Activated CD4-positive, CD25-positive, alpha-beta regulatory T cell (primary cell): ENCODE data around the gene HOXA9.

Source experiments
- DNase-seq, 4 experiments: peaks; one replicate each; lab custom pipeline; 2025; lab: John Stamatoyannopoulos, UW

Gene HOXA9

DNA sequence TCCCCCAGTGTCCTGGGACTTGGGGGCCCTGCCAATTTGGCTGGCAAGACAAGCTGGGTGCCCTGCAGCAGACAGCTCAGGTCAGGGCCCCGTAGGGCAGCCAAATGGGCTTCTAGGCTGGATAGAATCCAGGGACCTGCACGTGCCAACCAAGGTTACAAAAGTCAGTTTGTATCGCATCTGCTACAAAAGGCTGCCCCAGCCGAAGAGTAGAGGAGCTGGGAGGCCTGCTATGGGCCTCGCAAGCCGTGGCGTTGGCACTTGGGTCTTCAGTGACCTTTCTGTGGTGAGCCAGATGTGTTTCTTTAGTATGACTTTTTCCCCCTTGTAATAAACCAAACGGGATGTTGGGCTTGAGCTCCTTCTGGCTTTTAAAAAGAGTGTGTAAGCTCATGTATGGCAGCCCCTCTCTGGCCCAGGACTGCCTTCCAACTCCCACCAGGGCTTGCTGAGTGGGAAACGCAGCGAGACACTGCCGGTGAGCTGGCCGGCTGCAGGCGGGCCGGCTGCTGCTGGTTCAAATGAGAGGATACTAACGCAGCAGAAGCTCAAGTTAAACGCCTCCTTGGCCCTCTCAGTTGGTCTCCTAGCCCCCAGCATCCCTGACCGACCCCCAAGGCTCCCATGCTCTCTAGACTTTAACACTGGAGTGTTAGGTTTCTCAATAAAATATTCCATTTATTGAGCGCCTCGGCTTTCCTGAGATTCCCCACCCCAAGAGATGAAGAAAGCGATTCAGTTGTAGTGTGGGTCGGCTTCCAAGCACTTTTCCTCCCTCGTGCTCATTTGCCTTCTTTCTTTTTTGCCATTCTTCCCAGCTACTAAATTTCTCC is 11.8 kb upstream of the HOXA9 start:
- DNase-seq, result no peak

DNA sequence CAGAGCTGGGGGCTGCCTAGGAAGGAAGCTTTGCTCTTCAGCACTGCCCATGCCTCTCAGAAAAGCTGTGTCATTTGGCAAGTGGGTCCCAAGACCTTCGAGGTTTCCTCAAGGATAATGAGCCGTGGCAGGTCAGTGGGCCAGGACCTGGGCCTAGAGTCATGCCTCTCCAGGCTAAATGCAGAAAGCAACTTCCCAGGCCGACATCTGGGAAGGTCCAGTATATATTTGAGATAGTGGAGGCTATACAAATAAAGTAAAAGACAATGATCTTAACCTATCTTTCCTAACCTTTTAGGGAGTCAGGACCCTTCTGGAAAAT is 11.1 kb upstream of the HOXA9 start:
- no peak for DNase-seq

GRCh38 chr7:27175626-27176523 is 10.5 kb upstream of the HOXA9 start:
- no peak for DNase-seq

DNA sequence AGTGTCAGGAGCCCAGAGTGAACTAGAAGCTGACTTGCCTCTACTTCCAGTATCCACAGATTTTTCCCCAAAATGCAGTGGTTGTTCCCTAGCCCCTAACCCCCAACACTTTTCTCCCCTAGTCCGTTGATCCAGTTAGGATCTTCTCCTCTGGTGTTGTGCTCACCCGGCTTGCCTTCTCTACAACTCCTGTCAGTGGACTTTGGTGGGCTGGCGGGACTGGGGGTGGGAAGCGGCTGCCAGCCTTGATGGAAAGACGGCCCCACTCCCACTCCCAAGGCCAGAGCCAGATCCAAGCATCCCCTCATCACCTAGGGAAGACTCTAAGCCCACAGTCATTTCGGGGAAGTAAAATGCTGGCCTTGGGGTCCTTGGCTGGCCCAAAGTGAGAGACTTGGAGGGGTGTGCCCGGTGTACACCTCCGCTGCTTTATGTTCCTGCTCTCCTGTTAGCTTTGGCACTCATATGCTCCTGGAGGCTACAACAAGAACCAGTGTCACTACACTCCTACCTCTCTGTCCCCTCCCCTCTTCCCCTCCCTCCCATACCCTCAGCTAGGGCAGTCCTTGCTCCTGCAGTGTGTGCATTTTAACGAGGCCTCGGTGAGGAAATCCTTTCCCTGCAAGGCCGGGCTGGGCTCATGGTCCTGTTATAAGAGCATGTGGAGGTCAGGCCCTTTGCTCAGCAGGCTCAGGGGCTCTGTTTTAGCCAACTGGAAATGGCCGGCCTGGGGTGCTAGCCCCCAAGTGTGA is 9.7 kb upstream of the HOXA9 start:
- DNase-seq, result no peak

DNA sequence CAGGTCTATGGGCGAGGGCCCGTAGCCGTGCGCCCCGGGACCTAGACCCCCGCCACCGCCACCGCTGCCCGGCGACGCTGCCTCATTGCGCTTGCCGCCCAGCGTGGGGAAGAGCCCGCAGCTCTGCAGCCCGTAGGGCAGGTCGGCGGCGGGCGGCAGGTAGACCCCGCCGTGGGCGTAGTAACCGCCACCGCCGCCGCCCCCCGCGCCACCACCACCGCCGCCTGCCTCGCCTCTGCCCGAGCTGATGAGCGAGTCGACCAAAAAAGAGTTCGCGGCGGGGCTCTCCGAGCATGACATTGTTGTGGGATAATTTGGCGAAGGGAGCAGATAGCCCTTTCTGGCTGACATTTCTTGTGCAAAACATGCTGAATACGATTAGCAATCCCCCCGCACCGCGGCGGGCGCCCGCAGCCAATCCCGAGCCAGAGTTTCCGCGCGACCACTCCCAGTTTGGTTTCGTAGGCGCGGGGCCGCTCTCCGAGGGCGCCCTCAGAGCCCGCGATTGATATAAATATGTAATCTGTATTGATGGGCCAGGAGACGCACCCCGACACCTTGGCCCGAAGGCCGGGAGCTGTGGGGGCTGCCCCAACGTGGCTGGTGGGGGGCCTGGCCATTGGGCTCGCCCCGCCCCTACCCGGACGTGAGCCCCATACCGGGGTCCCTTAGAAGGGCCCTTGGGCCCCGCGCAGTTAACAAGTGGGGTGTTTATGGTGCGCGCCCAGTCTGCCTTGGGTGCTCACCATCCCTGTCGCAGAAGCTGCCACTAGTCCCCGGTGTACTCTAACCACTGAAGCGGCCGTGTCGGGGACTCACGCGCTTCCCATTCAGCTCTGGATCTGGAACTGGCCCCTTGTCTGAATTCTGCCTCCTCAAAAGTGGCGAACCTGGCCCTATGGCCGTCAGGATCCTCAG is 8.9 kb upstream of the HOXA9 start, which contains the start of gene HOXA10:
Gene HOXA10, minus strand, starts transcription at position 365 of the 918 bp plus-strand sequence. Its CDS starts 14 bp downstream, at position 351.
- no peak for DNase-seq

GRCh38 chr7:27173511-27173955 is 8.2 kb upstream of the HOXA9 start:
- no peak for DNase-seq

- DNase-seq, result no peak
These were observed 7.6 kb upstream of the HOXA9 start for GRCh38 chr7:27172823-27173510.

DNA sequence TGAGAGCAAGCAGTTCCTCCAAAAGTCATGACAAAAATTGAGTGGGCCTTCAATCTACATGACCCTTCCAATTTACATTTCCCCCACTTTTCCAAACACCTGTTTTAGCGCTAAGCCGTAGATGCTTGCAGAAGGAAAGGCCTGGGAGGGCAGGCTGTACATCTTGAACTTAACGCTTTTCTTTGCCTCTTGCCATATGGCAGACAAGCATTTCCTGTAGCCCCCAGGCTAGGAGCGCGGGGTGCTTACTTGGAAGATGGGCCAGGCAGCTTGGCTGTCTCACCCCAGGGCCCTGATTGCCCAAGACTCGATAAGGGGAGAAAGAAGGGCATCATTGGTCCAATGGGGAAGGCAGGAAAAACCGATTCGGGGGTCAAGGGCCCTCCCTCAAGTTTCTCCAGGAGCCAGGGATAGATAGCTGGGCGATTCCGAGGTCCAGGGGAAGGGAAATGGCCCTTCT is 7.0 kb upstream of the HOXA9 start:
- no peak for DNase-seq

GRCh38 chr7:27171637-27172314 is 6.4 kb upstream of the HOXA9 start:
- no peak for DNase-seq

- no peak for DNase-seq
These were observed 5.9 kb upstream of the HOXA9 start for GRCh38 chr7:27171325-27171636.

DNA sequence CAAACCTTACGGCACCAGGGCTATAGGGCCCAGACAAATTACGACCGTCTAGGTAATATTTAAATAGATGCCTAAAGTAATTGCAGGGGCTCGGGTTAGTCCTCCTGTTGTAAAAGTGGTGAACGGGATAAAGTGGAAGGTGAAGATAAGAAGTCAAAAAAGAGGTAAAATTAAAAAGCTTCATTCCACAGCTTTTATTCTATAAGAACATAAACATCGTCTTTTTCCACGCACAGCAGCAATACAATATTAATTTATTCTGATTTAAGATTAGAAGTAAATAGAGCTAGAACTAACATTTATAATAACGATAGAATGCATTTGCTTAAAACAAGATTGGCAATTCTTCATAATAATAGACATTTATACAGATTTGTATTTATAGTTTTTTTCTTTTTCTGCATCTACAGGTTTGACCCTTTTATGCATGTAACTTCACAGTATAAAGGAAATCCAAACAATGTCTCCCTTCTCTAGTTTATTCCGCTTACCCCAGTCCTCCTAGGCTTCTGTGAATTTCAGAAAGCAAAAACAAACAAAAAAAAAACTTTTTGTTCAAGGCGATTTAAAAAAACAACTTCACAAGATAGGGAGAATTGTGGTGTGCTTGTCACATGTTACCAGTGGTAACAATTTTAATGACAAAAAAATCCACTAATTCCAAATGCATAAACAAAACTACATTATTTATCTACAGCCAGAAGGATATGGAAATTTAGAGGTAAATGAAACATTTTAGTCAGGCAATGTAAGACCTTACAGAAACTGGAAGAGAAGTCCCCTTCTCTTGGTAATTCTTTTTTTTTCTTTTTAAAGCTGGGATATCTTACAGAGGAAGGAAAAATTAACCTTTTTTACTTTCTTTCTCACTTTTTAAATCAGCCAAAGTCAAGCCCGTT is 5.3 kb upstream of the HOXA9 start:
- DNase-seq, result no peak

GRCh38 chr7:27169658-27170425 is 4.5 kb upstream of the HOXA9 start:
- no peak for DNase-seq

- no peak for DNase-seq
These were observed 3.1 kb upstream of the HOXA9 start for GRCh38 chr7:27168265-27168947.

DNA sequence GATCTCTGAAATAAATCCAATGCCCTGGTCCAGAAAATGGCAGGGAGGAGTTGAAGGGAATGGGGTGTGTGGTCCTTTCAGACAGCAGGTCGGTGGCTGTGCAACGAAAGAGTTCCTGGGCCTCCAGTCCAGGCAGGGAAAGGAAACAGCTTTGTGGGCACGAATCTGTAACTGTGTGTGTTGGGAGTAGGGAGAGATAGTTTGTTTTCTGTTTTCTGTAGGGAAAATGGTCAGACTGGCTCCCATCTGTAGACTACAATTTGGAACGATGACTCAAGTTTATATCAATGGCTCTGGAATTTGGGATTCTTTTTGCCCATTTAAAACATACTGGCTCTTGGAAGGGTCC is 2.6 kb upstream of the HOXA9 start:
- DNase-seq, result no peak

GRCh38 chr7:27166531-27167505 is 1.5 kb upstream of the HOXA9 start:
- no peak for DNase-seq

- no peak for DNase-seq
These were observed 726 bp upstream of the HOXA9 start for GRCh38 chr7:27165996-27166530.
